Peyer's patch (tissue), 4 donors: ENCODE measurements around the gene SIRPG.

Experiments used
- CTCF ChIP-seq, 6 experiments: fragments of 450-650 bp in 4 of 6; fragments of 200-600 bp in 2 of 6; sonication (generic) in 1 of 6; IDR thresholded peaks; one replicate each; pipeline ENCODE4 v1.5.1; 2017 to 2019; ENCODE audit warnings: antibody characterized with exemption in 6 of 6, mild to moderate bottlenecking in 3 of 6, moderate library complexity in 1 of 6
- POLR2A ChIP-seq, 2 donors: fragments of 450-650 bp; IDR thresholded peaks; one replicate each; pipeline ENCODE4 v1.5.1; 2017; ENCODE audit warnings: antibody characterized with exemption in 2 of 2, mild to moderate bottlenecking in 2 of 2, moderate library complexity in 2 of 2

- no peak for TF ChIP-seq CTCF (IDR thresholded peaks at IDR 0.05)
- no peak for TF ChIP-seq POLR2A (IDR thresholded peaks at IDR 0.05)
These were observed 56.8 kb downstream of the SIRPG start for GRCh38 chr20:1600736-1601135.
